Neural progenitor cell (in vitro differentiated cells): ENCODE data around the gene ZSWIM3. TPM values are rescaled to one million over a fixed set of nuclear protein-coding genes. Genes with fewer than 3 reads are reported as not detected.

Source experiments
- DNase-seq: peaks from one replicate; pipeline ENCODE4 v3.0.0-alpha.2; 2016; ENCODE audit warnings: low spot score
- H2AFZ ChIP-seq: fragments of 200-600 bp; sonication (generic); replicated peaks from 2 replicates; pipeline ENCODE4 v1.6.1; 2016; ENCODE audit warnings: antibody characterized with exemption
- H3F3A ChIP-seq: fragments of 200-600 bp; sonication (generic); 2 replicates; pipeline ENCODE4 v1.6.1; 2016; ENCODE audit warnings: antibody characterized with exemption, low read depth
- H3K27ac ChIP-seq: fragments of 200-600 bp; sonication (generic); 2 replicates; pipeline ENCODE4 v1.5.1; 2016; ENCODE audit warnings: mild to moderate bottlenecking
- H3K27me3 ChIP-seq: fragments of 200-600 bp; sonication (generic); 2 replicates; pipeline ENCODE4 v1.6.1; 2016; ENCODE audit warnings: mild to moderate bottlenecking, moderate library complexity
- H3K36me3 ChIP-seq: fragments of 200-600 bp; sonication (generic); 2 replicates; pipeline ENCODE4 v1.5.1; 2016
- H3K4me1 ChIP-seq: fragments of 200-600 bp; sonication (generic); 2 replicates; pipeline ENCODE4 v1.6.1; 2016; ENCODE audit warnings: mixed run types
- H3K4me2 ChIP-seq: fragments of 200-600 bp; sonication (generic); 2 replicates; pipeline ENCODE4 v1.6.1; 2016
- H3K4me3 ChIP-seq: fragments of 200-600 bp; sonication (generic); 2 replicates; pipeline ENCODE4 v1.5.1; 2016
- H3K79me2 ChIP-seq: fragments of 200-600 bp; sonication (generic); 2 replicates; pipeline ENCODE4 v1.6.1; 2016; ENCODE audit warnings: low read depth
- H3K9ac ChIP-seq: fragments of 200-600 bp; sonication (generic); 2 replicates; pipeline ENCODE4 v1.6.1; 2016
- H3K9me3 ChIP-seq: fragments of 200-600 bp; sonication (generic); 2 replicates; pipeline ENCODE4 v1.5.1; 2016; ENCODE audit warnings: low read depth
- H4K20me1 ChIP-seq: fragments of 200-600 bp; sonication (generic); 2 replicates; pipeline ENCODE4 v1.6.1; 2016; ENCODE audit warnings: low read depth
- H3K27ac Mint-ChIP-seq: 3 replicates; pipeline ENCODE4 v1.8.0; 2021; ENCODE audit warnings: mixed read lengths
- H3K27me3 Mint-ChIP-seq: 2 replicates; pipeline ENCODE4 v1.8.0; 2022; ENCODE audit warnings: low read depth, mild to moderate bottlenecking, inconsistent platforms, moderate library complexity, mixed read lengths; ENCODE audit not compliant: insufficient read depth
- H3K36me3 Mint-ChIP-seq: 3 replicates; pipeline ENCODE4 v1.8.0; 2021; ENCODE audit warnings: mixed read lengths
- H3K4me1 Mint-ChIP-seq: 3 replicates; pipeline ENCODE4 v1.8.0; 2021; ENCODE audit warnings: mixed read lengths
- H3K4me3 Mint-ChIP-seq: 3 replicates; pipeline ENCODE4 v1.8.0; 2021; ENCODE audit warnings: mild to moderate bottlenecking, moderate library complexity, mixed read lengths
- H3K9me3 Mint-ChIP-seq: 3 replicates; pipeline ENCODE4 v1.8.0; 2020; ENCODE audit warnings: mixed read lengths
- EZH2 ChIP-seq: fragments of 200-600 bp; sonication (generic); IDR thresholded peaks from 2 replicates; pipeline ENCODE4 v1.6.1; 2017; ENCODE audit warnings: antibody characterized with exemption, mild to moderate bottlenecking, moderate library complexity
- EZH2phosphoT487 ChIP-seq: fragments of 200-600 bp; sonication (generic); IDR thresholded peaks from 2 replicates; pipeline ENCODE4 v1.6.1; 2017; ENCODE audit warnings: antibody characterized with exemption
- total RNA-seq: library from RNA; depleted of rRNA; stranded (reverse); fragments of >200 nt; gene quantifications from 2 replicates; pipeline ENCODE4 v1.2.3, GENCODE V29; 2015; ENCODE audit warnings: low replicate concordance
- TF ChIP-seq, protein P1 (sequence below): fragments of 200-600 bp; sonication (generic); IDR thresholded peaks from 2 replicates; pipeline ENCODE4 v1.5.1; 2017; ENCODE audit warnings: antibody characterized with exemption, mild to moderate bottlenecking

The ZSWIM3 gene
- total RNA-seq, 1 donor from 2014 or later: 3.7 TPM

- H4K20me1 ChIP-seq: peaks cover 3% of the 10 kb centered on the region
- no peak overlapping the region for H2AFZ ChIP-seq
These were observed 22.1 kb upstream of the ZSWIM3 start for GRCh38 chr20:45835329-45835765.

DNA sequence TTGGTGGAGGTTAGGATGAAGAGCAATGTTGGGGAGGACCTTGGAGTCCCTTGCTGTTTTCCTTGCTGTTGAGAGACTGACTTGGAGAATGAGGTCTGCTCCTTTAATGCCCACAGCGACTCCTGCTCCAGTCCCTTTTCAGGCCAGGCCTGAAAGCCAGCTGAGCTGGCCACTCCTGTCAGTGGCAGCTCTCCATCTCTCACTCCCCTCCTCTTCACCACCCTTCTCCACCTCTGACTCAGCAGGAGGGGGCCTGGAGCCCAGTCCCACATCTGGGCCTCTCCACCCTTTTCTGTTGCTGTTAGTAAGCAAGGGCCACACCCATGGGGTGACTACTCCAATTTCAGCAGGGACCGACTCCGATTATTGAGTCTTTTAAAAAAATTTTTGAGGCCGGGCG lies 21.6 kb upstream of the ZSWIM3 start:
- no peak overlapping the region for H3K27ac Mint-ChIP-seq
- Histone ChIP-seq H3K4me2 (no peak overlapping the region), H3K27ac (no peak overlapping the region), H3K4me1 (peaks cover 13% of the 10 kb centered on the region), H3K36me3 (no peaks in the 10 kb centered on the region), H2AFZ (no peak overlapping the region), H3F3A (peaks cover 31% of the 10 kb centered on the region), H3K4me3 (no peak overlapping the region), H3K79me2 (peaks cover 10% of the 10 kb centered on the region), H3K27me3 (no peaks in the 10 kb centered on the region), H3K9ac (no peak overlapping the region), H3K9me3 (no peaks in the 10 kb centered on the region), H4K20me1 (peaks cover 3% of the 10 kb centered on the region)
- no peak for TF ChIP-seq EZH2
- TF ChIP-seq EZH2phosphoT487: no peak
- TF ChIP-seq, protein P1, sequence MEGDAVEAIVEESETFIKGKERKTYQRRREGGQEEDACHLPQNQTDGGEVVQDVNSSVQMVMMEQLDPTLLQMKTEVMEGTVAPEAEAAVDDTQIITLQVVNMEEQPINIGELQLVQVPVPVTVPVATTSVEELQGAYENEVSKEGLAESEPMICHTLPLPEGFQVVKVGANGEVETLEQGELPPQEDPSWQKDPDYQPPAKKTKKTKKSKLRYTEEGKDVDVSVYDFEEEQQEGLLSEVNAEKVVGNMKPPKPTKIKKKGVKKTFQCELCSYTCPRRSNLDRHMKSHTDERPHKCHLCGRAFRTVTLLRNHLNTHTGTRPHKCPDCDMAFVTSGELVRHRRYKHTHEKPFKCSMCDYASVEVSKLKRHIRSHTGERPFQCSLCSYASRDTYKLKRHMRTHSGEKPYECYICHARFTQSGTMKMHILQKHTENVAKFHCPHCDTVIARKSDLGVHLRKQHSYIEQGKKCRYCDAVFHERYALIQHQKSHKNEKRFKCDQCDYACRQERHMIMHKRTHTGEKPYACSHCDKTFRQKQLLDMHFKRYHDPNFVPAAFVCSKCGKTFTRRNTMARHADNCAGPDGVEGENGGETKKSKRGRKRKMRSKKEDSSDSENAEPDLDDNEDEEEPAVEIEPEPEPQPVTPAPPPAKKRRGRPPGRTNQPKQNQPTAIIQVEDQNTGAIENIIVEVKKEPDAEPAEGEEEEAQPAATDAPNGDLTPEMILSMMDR: no peak
- no peaks in the 10 kb centered on the region for H3K9me3 Mint-ChIP-seq
- H3K4me1 Mint-ChIP-seq: peaks cover 24% of the 10 kb centered on the region
- peak overlapping the region; percentile 82 for H3K4me3 Mint-ChIP-seq
- no peak for DNase-seq
- H3K36me3 Mint-ChIP-seq: no peaks in the 10 kb centered on the region
- no peaks in the 10 kb centered on the region for H3K27me3 Mint-ChIP-seq

More at GRCh38 chr20:45835329-45835765, 22.1 kb upstream of the ZSWIM3 start:
- peaks cover 24% of the 10 kb centered on the region for H3K4me1 Mint-ChIP-seq
- no peaks in the 10 kb centered on the region for H3K9me3 ChIP-seq
- no peak overlapping the region for H3K4me3 ChIP-seq
- peak overlapping the region; percentile 82 for H3K4me3 Mint-ChIP-seq
- peaks cover 3% of the 10 kb centered on the region for H3K27me3 Mint-ChIP-seq
- no peaks in the 10 kb centered on the region for H3K27me3 ChIP-seq
- H3K79me2 ChIP-seq: peaks cover 10% of the 10 kb centered on the region
- H3K9me3 Mint-ChIP-seq: no peaks in the 10 kb centered on the region
- TF ChIP-seq EZH2phosphoT487: no peak
- H3K9ac ChIP-seq: no peak overlapping the region
- H3K36me3 Mint-ChIP-seq: no peaks in the 10 kb centered on the region
- no peak for DNase-seq
- no peak overlapping the region for H3K27ac Mint-ChIP-seq
- no peak overlapping the region for H3K27ac ChIP-seq
- H3K36me3 ChIP-seq: no peaks in the 10 kb centered on the region
- peaks cover 13% of the 10 kb centered on the region for H3K4me1 ChIP-seq
- peak overlapping the region; percentile 79 for H3K4me2 ChIP-seq
- peaks cover 31% of the 10 kb centered on the region for H3F3A ChIP-seq

DNA sequence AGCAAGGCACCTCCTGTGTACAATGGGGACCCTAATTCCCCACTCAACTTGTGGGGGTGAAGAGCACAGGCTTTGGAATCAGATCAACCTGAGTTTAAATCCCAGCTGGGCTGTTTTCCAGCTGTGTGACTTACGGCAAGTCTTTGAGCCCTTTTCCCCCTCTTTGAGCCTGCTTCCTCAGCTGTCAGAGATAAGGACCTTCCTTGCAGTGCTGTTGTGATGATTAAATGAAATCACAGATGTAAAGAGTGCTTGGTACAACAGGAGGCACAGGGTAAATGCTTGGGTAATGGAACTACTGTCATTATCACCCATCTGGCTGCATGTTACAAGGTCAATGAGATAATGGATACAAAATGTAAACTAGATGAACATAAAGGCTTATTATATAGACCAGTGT lies 20.6 kb upstream of the ZSWIM3 start:
- H3K4me3 Mint-ChIP-seq: no peak overlapping the region
- no peak for DNase-seq
- Histone ChIP-seq H3K9me3 (no peaks in the 10 kb centered on the region), H3K9ac (no peak overlapping the region), H3K4me2 (no peak overlapping the region), H3K36me3 (no peaks in the 10 kb centered on the region), H3K79me2 (peaks cover 10% of the 10 kb centered on the region), H4K20me1 (peaks cover 3% of the 10 kb centered on the region), H3K27me3 (no peaks in the 10 kb centered on the region), H3K4me3 (no peak overlapping the region), H3K27ac (no peak overlapping the region), H3F3A (peaks cover 31% of the 10 kb centered on the region), H3K4me1 (peaks cover 13% of the 10 kb centered on the region), H2AFZ (no peak overlapping the region)
- H3K27me3 Mint-ChIP-seq: no peaks in the 10 kb centered on the region
- H3K36me3 Mint-ChIP-seq: no peaks in the 10 kb centered on the region
- peaks cover 24% of the 10 kb centered on the region for H3K4me1 Mint-ChIP-seq
- TF ChIP-seq, protein P1: no peak
- TF ChIP-seq EZH2phosphoT487 (no peak), EZH2 (no peak)
- no peaks in the 10 kb centered on the region for H3K9me3 Mint-ChIP-seq
- no peak overlapping the region for H3K27ac Mint-ChIP-seq

DNA sequence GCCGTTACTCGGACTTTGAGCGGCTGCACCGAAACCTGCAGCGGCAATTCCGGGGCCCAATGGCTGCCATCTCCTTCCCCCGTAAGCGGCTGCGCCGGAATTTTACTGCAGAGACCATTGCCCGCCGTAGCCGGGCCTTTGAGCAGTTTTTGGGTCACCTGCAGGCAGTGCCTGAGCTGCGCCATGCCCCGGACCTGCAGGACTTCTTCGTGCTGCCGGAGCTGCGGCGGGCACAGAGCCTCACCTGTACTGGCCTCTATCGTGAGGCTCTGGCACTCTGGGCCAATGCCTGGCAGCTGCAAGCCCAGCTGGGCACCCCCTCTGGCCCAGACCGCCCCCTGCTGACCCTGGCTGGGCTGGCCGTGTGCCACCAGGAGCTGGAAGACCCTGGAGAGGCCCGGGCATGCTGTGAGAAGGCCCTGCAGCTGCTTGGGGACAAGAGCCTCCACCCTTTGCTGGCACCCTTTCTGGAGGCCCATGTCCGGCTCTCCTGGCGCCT lies 16.7 kb upstream of the ZSWIM3 start:
- Histone ChIP-seq H4K20me1 (peaks cover 3% of the 10 kb centered on the region), H3K4me3 (no peak overlapping the region), H3K36me3 (no peaks in the 10 kb centered on the region), H3K27ac (no peak overlapping the region), H3K4me2 (no peak overlapping the region), H3K9me3 (no peaks in the 10 kb centered on the region), H3K27me3 (no peaks in the 10 kb centered on the region), H3F3A (no peaks in the 10 kb centered on the region), H3K9ac (no peak overlapping the region), H3K79me2 (no peaks in the 10 kb centered on the region), H3K4me1 (no peaks in the 10 kb centered on the region), H2AFZ (no peak overlapping the region)
- no peak for DNase-seq
- TF ChIP-seq EZH2phosphoT487 (no peak), EZH2 (no peak)
- TF ChIP-seq, protein P1: no peak
- H3K36me3 Mint-ChIP-seq: peaks cover 7% of the 10 kb centered on the region
- H3K4me1 Mint-ChIP-seq: peaks cover 3% of the 10 kb centered on the region
- no peak overlapping the region for H3K27ac Mint-ChIP-seq
- H3K4me3 Mint-ChIP-seq: no peak overlapping the region
- no peaks in the 10 kb centered on the region for H3K9me3 Mint-ChIP-seq
- no peaks in the 10 kb centered on the region for H3K27me3 Mint-ChIP-seq
